Skeletal muscle tissue (tissue), 4 donors: Measurements from ENCODE around the gene ALG14. TPM values are rescaled to one million over a fixed set of nuclear protein-coding genes. Genes with fewer than 3 reads are reported as not detected.

Source experiments
- H3K27ac ChIP-seq: one replicate; pipeline ENCODE4 v1.7.0; 2013; ENCODE audit warnings: mild to moderate bottlenecking, low read depth, low read length, inconsistent platforms
- H3K27me3 ChIP-seq, 3 donors: one replicate each; pipeline ENCODE4 v1.7.0; 2013; ENCODE audit warnings: low read length in 3 of 3; ENCODE audit not compliant: control insufficient read depth in 3 of 3, insufficient read depth in 3 of 3
- H3K36me3 ChIP-seq, 3 donors: one replicate each; pipeline ENCODE4 v1.7.0; 2013; ENCODE audit warnings: low read length in 3 of 3; ENCODE audit not compliant: control insufficient read depth in 3 of 3, insufficient read depth in 3 of 3
- H3K4me1 ChIP-seq, 3 donors: one replicate each; pipeline ENCODE4 v1.7.0; 2013; ENCODE audit warnings: low read length in 3 of 3, mild to moderate bottlenecking in 3 of 3; ENCODE audit not compliant: control insufficient read depth in 3 of 3, insufficient read depth in 3 of 3
- H3K4me3 ChIP-seq, 3 donors: one replicate each; pipeline ENCODE4 v1.7.0; 2013; ENCODE audit warnings: low read length in 3 of 3
- H3K9ac ChIP-seq, 3 donors: one replicate each; pipeline ENCODE4 v1.7.0; 2013; ENCODE audit warnings: low read length in 3 of 3, mild to moderate bottlenecking in 3 of 3, moderate library complexity in 2 of 3, low read depth in 1 of 3
- H3K9me3 ChIP-seq, 3 donors: one replicate each; pipeline ENCODE4 v1.7.0; 2013; ENCODE audit warnings: low read length in 3 of 3; ENCODE audit not compliant: control insufficient read depth in 3 of 3
- total RNA-seq: library from RNA; depleted of rRNA; stranded (reverse); fragments of >200 nt; gene quantifications from one replicate; pipeline ENCODE4 v1.2.3, GENCODE V29; 2014
- donor health status: Osteomylitis.

ALG14 gene
- total RNA-seq, 1 donor from 2014 or later = 1.0 TPM

DNA sequence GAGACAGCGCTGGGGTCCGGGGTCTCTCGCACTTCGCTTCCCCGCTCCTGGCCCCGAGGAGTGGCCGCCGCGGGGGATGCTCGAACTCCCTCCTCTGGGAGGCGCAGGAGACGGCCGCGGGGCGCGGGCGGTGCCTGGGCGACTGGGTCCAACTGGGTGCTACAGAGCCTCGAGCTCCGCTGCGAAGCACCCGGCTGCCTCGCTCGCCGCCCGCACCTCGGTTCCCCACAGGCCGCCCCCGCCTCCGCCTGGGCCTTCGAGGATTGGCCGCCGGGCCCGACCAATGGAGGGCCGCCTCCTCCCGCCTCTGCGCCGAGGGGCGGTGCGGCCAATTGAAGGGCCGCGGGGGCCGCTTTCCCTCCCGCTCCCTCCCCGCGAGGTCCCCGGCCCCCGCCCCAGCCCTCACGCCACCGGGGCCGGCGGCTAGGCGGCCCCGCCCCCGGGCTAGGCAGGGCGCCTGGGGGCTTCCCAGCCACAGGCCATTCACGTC, 145.8 kb downstream of the ALG14 start, which contains the start of gene CNN3:
TSS of gene CNN3 (minus strand) at position 196 of the 490 bp plus-strand sequence. CDS start 216 bp downstream, outside the sequence.
- Histone ChIP-seq H3K27ac (peak within 1 kb of the TSS; percentile 92), H3K27me3 (peaks cover 11 to 44% (median 30%) of the 10 kb centered on the region in 3 donors), H3K4me1 (peaks cover 9 to 32% (median 19%) of the 10 kb centered on the region in 3 donors), H3K36me3 (no peaks in the 10 kb centered on the region), H3K9me3 (no peaks in the 10 kb centered on the region), H3K9ac (peak within 1 kb of the TSS; percentile 81 to 90 (median 86)), H3K4me3 (peak within 1 kb of the TSS; percentile 73 to 84 (median 74))

DNA sequence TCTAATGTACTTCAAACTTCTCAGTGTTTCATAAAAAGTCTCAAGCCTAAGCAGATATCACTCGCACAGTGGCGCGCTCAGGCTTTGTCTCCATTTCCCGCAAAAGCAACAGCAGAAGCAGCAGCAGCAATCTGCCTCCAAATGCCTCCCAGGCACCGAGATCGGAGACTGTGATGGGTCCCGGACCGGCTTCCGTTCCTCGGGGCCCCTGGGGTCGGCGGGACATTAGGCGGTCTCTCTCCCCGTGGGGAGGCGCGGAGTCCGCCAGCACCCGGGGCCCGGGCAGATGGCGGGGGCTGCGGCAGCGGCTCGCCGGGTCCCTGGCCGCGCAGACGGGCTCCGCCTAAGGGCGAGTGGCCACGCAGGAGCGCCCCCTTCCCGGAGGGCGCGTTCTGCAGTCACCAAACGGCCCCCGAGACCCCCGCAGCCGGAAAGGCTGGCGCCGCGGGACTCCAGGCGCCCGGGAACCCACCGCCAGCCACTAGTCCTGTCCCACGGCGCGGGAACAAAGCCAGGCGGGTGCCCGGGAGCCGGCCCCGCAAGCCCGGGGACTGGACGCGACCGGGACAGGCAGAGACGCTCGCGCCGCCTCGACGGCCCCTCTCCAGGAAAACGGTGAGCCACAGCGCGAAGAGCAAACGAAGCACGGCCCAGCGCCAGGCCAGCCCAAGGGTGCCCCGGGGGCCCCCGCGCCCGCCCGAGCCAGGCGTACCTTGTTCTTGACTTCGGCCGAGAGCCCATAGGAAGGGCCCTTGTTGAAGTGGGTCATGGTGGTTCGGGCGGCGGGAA, 146.4 kb downstream of the ALG14 start:
- H3K9me3 ChIP-seq = no peaks in the 10 kb centered on the region
- H3K4me3 ChIP-seq = peak overlapping the region; percentile 73 to 84 (median 74)
- no peaks in the 10 kb centered on the region for H3K36me3 ChIP-seq
- peaks cover 9 to 32% (median 19%) of the 10 kb centered on the region in 3 donors for H3K4me1 ChIP-seq
- H3K27me3 ChIP-seq = peaks cover 11 to 44% (median 30%) of the 10 kb centered on the region in 3 donors
- peak overlapping the region; percentile 81 to 90 (median 86) for H3K9ac ChIP-seq
- H3K27ac ChIP-seq = peak overlapping the region; percentile 92

DNA sequence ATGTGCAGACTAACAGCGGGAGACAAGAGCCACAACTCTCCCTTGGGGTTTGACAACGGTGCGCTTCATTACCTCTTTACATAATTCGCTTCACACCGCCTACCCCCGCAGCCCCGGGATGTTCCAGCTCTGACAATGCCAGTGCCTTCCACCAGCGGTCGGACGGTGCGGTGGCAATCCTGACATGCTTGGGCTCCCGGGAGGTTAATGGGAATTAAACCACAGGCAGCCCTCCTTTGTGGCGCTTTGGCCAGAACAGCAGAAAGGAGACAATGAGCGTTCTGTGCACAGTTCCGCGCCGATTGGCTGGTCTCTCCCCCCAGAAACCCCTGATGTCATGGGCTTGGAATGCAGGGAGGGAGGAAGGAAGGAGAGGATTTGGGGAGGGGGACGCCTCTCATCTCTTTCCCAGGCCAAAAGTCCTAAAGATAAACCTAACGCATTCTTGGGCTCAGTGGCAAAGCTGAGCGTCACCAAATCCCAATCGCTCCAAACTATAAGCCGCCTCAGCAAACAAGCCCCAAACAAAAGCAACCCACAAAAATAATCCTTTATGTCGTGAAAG, 147.1 kb downstream of the ALG14 start:
- peak overlapping the region; percentile 92 for H3K27ac ChIP-seq
- H3K36me3 ChIP-seq = no peaks in the 10 kb centered on the region
- H3K9ac ChIP-seq = peak overlapping the region; percentile 81 to 90 (median 86)
- H3K4me1 ChIP-seq = peaks cover 11 to 32% (median 19%) of the 10 kb centered on the region in 3 donors
- peaks cover 11 to 44% (median 30%) of the 10 kb centered on the region in 3 donors for H3K27me3 ChIP-seq
- H3K4me3 ChIP-seq = peak overlapping the region; percentile 73 to 84 (median 74)
- H3K9me3 ChIP-seq = no peaks in the 10 kb centered on the region

DNA sequence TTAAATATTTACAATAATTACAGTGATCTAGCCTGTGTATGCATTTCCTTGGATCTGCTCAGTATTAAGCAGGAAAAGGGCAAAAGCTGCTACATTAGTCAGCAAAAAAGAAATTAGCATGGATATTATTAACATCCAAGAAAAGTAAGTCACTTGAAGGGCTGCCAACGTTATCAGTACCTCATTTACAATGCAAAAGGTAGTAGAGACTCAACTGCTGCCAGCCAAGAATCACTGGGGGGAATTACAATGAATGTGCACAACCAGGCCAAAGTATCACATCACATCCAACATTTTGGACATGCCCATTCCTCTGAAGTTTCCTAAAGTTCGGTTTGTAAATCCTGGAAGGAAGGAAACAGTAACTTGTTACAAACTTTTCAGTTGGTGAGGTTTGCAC, 147.7 kb downstream of the ALG14 start:
- Histone ChIP-seq H3K27ac (peak overlapping the region; percentile 92), H3K9me3 (no peaks in the 10 kb centered on the region), H3K4me3 (peak overlapping the region; percentile 73 to 84 (median 74)), H3K4me1 (peaks cover 11 to 32% (median 19%) of the 10 kb centered on the region in 3 donors), H3K9ac (peak overlapping the region in 2 of 3 donors; percentile 81 to 86), H3K36me3 (no peaks in the 10 kb centered on the region), H3K27me3 (peaks cover 11 to 44% (median 30%) of the 10 kb centered on the region in 3 donors)

Other genes starting within 250 kb of the ALG14 start
- gene CNN3, start 145.8 kb downstream of the ALG14 start, total RNA-seq = 198 TPM
- 17.7 TPM for gene TLCD4, start 44.4 kb upstream of the ALG14 start, total RNA-seq
- gene RWDD3, start 161.3 kb upstream of the ALG14 start, total RNA-seq = 12.0 TPM